K562 (cell line): Measurements from ENCODE around the gene NDUFS8. TPM values are rescaled to one million over a fixed set of nuclear protein-coding genes. Genes with fewer than 3 reads are reported as not detected.
A peak's percentile ranks its signal among the peaks of the same experiment; 100 is the strongest.

ENCODE experiments used
- ATAC-seq: fragments of 200-7000 bp; cut with Tn5 transposase; 3 replicates; pipeline ENCODE4 v1.9.1; 2020; ENCODE audit warnings: moderate library complexity
- Bru-seq: library from RNA; stranded (reverse); fragments of 400-500 nt; gene quantifications from one replicate; lab custom pipeline; 2021; lab: Mats Ljungman, UMichigan
- BruChase-seq, 2 experiments: library from RNA; stranded (reverse); fragments of 400-500 nt; gene quantifications; one replicate each; lab custom pipeline; 2021; lab: Mats Ljungman, UMichigan
- BruUV-seq: library from RNA; stranded (reverse); fragments of 400-500 nt; replicated peaks from 2 replicates; lab custom pipeline; 2021; lab: Mats Ljungman, UMichigan
- CTCF ChIA-PET: fragments of 300-600 bp; formaldehyde crosslinking; extraction: SDS; loops from one replicate; lab custom pipeline; 2021; ENCODE audit warnings: low intra/inter-chr PET ratio; lab: Yijun Ruan, JAX
- POLR2A ChIA-PET: fragments of 300-600, 350-650 bp; sonication (Branson Sonifier 250); formaldehyde crosslinking; extraction: SDS; loops from one replicate; lab custom pipeline; 2021; ENCODE audit warnings: antibody characterized with exemption, inconsistent platforms; lab: Yijun Ruan, JAX
- DNase-seq, 4 experiments: peaks; one replicate each; pipeline versions ENCODE4 v3.0.0 to v3.0.0-alpha.2; 2011 to 2018; ENCODE audit warnings: low spot score in 3 of 4, mixed read lengths in 3 of 4; ENCODE audit errors: extremely low read depth in 1 of 4
- FAIRE-seq: peaks from 2 replicates; lab custom pipeline; 2011; peaks lifted over from hg19 to GRCh38; lab: Jason Lieb, UNC
- H2AFZ ChIP-seq: 2 replicates; pipeline ENCODE4 v1.6.0; 2011; ENCODE audit warnings: low read depth, low read length, control low read depth, inconsistent platforms
- H3K27ac ChIP-seq: fragments of 200-600 bp; 3 replicates; pipeline ENCODE4 v1.8.0; 2011; ENCODE audit warnings: low read depth, mild to moderate bottlenecking, control low read depth, inconsistent platforms, low read length, moderate library complexity, mixed read lengths; ENCODE audit errors: extremely low read depth
- H3K27me3 ChIP-seq, 2 experiments: fragments of 300-600 bp in 1 of 2; 2 replicates in 1 of 2; 3 replicates in 1 of 2; pipeline versions ENCODE4 v1.6.0 to v1.8.0; 2011; ENCODE audit warnings: inconsistent platforms in 2 of 2, low read length in 2 of 2, mild to moderate bottlenecking in 1 of 2, mixed read lengths in 1 of 2, moderate library complexity in 1 of 2; ENCODE audit not compliant: control insufficient read depth in 2 of 2, insufficient read depth in 2 of 2
- H3K36me3 ChIP-seq: fragments of 300-600 bp; 3 replicates; pipeline ENCODE4 v1.8.0; 2011; ENCODE audit warnings: mild to moderate bottlenecking, low read length, inconsistent platforms; ENCODE audit not compliant: control insufficient read depth, insufficient read depth
- H3K4me1 ChIP-seq, 2 experiments: fragments of 200-600 bp in 1 of 2; replicated peaks in 1 of 2; 2 replicates in 1 of 2; 3 replicates in 1 of 2; pipeline versions ENCODE4 v1.5.1 to v1.8.0; 2011; ENCODE audit warnings: inconsistent platforms in 2 of 2, low read length in 2 of 2, mild to moderate bottlenecking in 1 of 2, mixed read lengths in 1 of 2, moderate library complexity in 1 of 2; ENCODE audit not compliant: control insufficient read depth in 2 of 2, insufficient read depth in 2 of 2
- H3K4me2 ChIP-seq: 2 replicates; pipeline ENCODE4 v1.6.1; 2011; ENCODE audit warnings: low read length, control low read depth, inconsistent platforms, mixed read lengths; ENCODE audit not compliant: insufficient read depth
- H3K4me3 ChIP-seq: fragments of 200-600 bp; sonication (generic), shearing (Covaris generic); 2 replicates; pipeline ENCODE4 v1.5.1; 2016; ENCODE audit warnings: control low read depth, inconsistent platforms
- H3K79me2 ChIP-seq: fragments of 200-600 bp; 3 replicates; pipeline ENCODE4 v1.8.0; 2011; ENCODE audit warnings: low read length, inconsistent platforms; ENCODE audit not compliant: control insufficient read depth, insufficient read depth
- H3K9ac ChIP-seq, 2 experiments: 2 replicates each; pipeline versions ENCODE4 v1.6.0 to v1.6.1; 2011; ENCODE audit warnings: low read depth in 2 of 2, low read length in 2 of 2, control low read depth in 1 of 2, inconsistent platforms in 1 of 2, mild to moderate bottlenecking in 1 of 2, mixed read lengths in 1 of 2; ENCODE audit not compliant: insufficient read depth in 1 of 2
- H3K9me1 ChIP-seq: one replicate; pipeline ENCODE4 v1.6.0; 2011; ENCODE audit warnings: inconsistent platforms, mild to moderate bottlenecking, low read length, moderate library complexity; ENCODE audit not compliant: control insufficient read depth, insufficient read depth
- H3K9me3 ChIP-seq: replicated peaks from 2 replicates; pipeline ENCODE4 v1.5.1; 2011; ENCODE audit warnings: low read depth, low read length, inconsistent platforms; ENCODE audit not compliant: control insufficient read depth, insufficient read depth
- H4K20me1 ChIP-seq: replicated peaks from 2 replicates; pipeline ENCODE4 v1.6.1; 2011; ENCODE audit warnings: low read length, inconsistent platforms, mixed read lengths; ENCODE audit not compliant: control insufficient read depth, insufficient read depth
- CEBPG ChIP-seq, 3 experiments: fragments of 200-800 bp in 1 of 3; sonication (Bioruptor generic) in 1 of 3; sonication (generic) in 1 of 3; formaldehyde crosslinking in 1 of 3; IDR thresholded peaks in 2 of 3; conservative IDR thresholded peaks in 1 of 3; 2 replicates each; pipeline versions ENCODE4 v1.6.1 to v1.8.0; 2016 to 2022; ENCODE audit warnings: missing compliant biosample characterization in 2 of 3, missing genetic modification characterization in 2 of 3, mild to moderate bottlenecking in 1 of 3, missing genetic modification reagents in 1 of 3
- GABPA ChIP-seq: fragments of 200-800 bp; sonication (Bioruptor generic); conservative IDR thresholded peaks from 2 replicates; pipeline ENCODE4 v1.6.1; 2016; ENCODE audit warnings: low read depth, missing genetic modification characterization, missing compliant biosample characterization
- HINFP ChIP-seq: fragments of 450-650 bp; conservative IDR thresholded peaks from 2 replicates; pipeline ENCODE4 v1.6.1; 2016; ENCODE audit warnings: missing genetic modification characterization, low read depth, mild to moderate bottlenecking, control low read depth, missing compliant biosample characterization
- HMBOX1 ChIP-seq: sonication (generic); IDR thresholded peaks from 2 replicates; pipeline ENCODE4 v1.6.1; 2016
- OTX1 ChIP-seq: fragments of 450-650 bp; formaldehyde crosslinking; IDR thresholded peaks from 2 replicates; pipeline ENCODE4 v1.4.0; 2022; ENCODE audit warnings: mild to moderate bottlenecking
- PYGO2 ChIP-seq: fragments of 450-650 bp; IDR thresholded peaks from 2 replicates; pipeline ENCODE4 v1.6.1; 2016; ENCODE audit warnings: mild to moderate bottlenecking, missing genetic modification characterization, moderate library complexity, missing compliant biosample characterization
- RB1 ChIP-seq: fragments of 450-650 bp; IDR thresholded peaks from 2 replicates; pipeline ENCODE4 v1.6.1; 2017; ENCODE audit warnings: low read depth, mild to moderate bottlenecking
- RCOR1 ChIP-seq, 2 experiments: IDR thresholded peaks; 2 replicates each; pipeline ENCODE4 v1.6.1; 2012; ENCODE audit warnings: low read depth in 2 of 2, low read length in 2 of 2, borderline replicate concordance in 1 of 2, improper control_type of control experiment in 1 of 2
- TAF15 ChIP-seq: fragments of 200-400 bp; formaldehyde crosslinking; IDR thresholded peaks from 2 replicates; pipeline ENCODE4 v1.6.1; 2017; ENCODE audit warnings: mild to moderate bottlenecking, low read depth, low read length, moderate library complexity
- ZNF121 ChIP-seq: sonication (generic); formaldehyde crosslinking; conservative IDR thresholded peaks from 2 replicates; pipeline ENCODE4 v1.8.0; 2022; ENCODE audit warnings: missing genetic modification reagents
- ZNF253 ChIP-seq: fragments of 250-450 bp; sonication (Bioruptor Pico); conservative IDR thresholded peaks from 2 replicates; pipeline ENCODE4 v1.6.1; 2021; ENCODE audit warnings: mild to moderate bottlenecking
- ZNF586 ChIP-seq: fragments of 450-650 bp; formaldehyde crosslinking; conservative IDR thresholded peaks from 2 replicates; pipeline ENCODE4 v1.4.0; 2020; ENCODE audit warnings: mild to moderate bottlenecking, moderate library complexity
- WGBS: fragments of 100-300 bp; shearing (Covaris generic); methylation state at CpG from one replicate; pipeline ENCODE4 v1.1.6; 2016; ENCODE audit warnings: low coverage, mixed read lengths; ENCODE audit not compliant: insufficient coverage; ENCODE audit errors: missing lambda C conversion rate; 5-methylcytosine and 5-hydroxymethylcytosine counted together
- in situ Hi-C: fragments of 300-500 bp; cut with MboI; formaldehyde crosslinking; loops from 4 replicates; pipeline ENCODE4 v1.15.0; 2018; ENCODE audit warnings: inconsistent platforms, mixed read lengths
- intact Hi-C: fragments of 100-400 bp; cut with micrococcal nuclease; formaldehyde crosslinking; loops from 2 replicates; pipeline ENCODE4 v1.14.2; 2022
- long read RNA-seq, 3 experiments: library from polyadenylated mRNA in 2 of 3; library from RNA in 1 of 3; unstranded in 2 of 3; stranded (forward) in 1 of 3; transcript quantifications; one replicate each; pipeline ENCODE4 v2.0.0, GENCODE V29; 2019 to 2022
- polyA minus RNA-seq, 3 experiments: library from RNA; depleted of rRNA, polyadenylated mRNA; stranded (reverse); fragments of >200 nt; gene quantifications; 2 replicates each; pipeline ENCODE4 v1.2.3, GENCODE V29; 2011
- polyA plus RNA-seq, 8 experiments: library from polyadenylated mRNA; depleted of rRNA in 4 of 8; stranded (reverse) in 5 of 8; unstranded in 3 of 8; fragments of >200 nt; fragmentation: Nextera tagmentation in 2 of 8; fragmentation: Illumina TruSeq in 1 of 8; extraction: Ambion mirVana in 2 of 8; extraction: Trizol in 1 of 8; gene quantifications; 2 replicates each; pipeline versions ENCODE4 v1.2.1 to v1.2.3, GENCODE V29; 2011 to 2014; ENCODE audit warnings: inconsistent platforms in 1 of 8, missing spikeins in 1 of 8
- total RNA-seq, 7 experiments: library from RNA; depleted of rRNA in 6 of 7; stranded (reverse); fragments of >200 nt in 6 of 7; fragmentation: Illumina TruSeq in 2 of 7; extraction: Trizol in 2 of 7; gene quantifications; 2 replicates each; pipeline versions ENCODE4 v1.2.1 to v1.2.3, GENCODE V29; 2011 to 2021; ENCODE audit warnings: low replicate concordance in 1 of 7

Gene NDUFS8
- total RNA-seq (2011; cell fraction: chromatin; rRNA removed; ENCODE audit: low replicate concordance): 41.2 and 158 TPM in 2 replicates
- total RNA-seq (2011; cell fraction: nucleolus; rRNA removed): 168 and 170 TPM in 2 replicates
- 99.4 and 102 TPM in 2 replicates for total RNA-seq (2011; cell fraction: nucleoplasm; rRNA removed)
- total RNA-seq (2014; rRNA removed): 351 and 419 TPM in 2 replicates
- 60.0 and 91.3 TPM in 2 replicates for total RNA-seq (2014; rRNA removed; fragmentation: Illumina TruSeq; extraction: Trizol)
- 146 and 150 TPM in 2 replicates for total RNA-seq (2015; rRNA removed; fragmentation: Illumina TruSeq; extraction: Trizol)
- 271 and 294 TPM in 2 replicates for total RNA-seq (2021)
- 67.2 and 68.7 TPM in 2 replicates for polyA plus RNA-seq (2011; rRNA removed)
- polyA plus RNA-seq (2011; cell fraction: cytosol; rRNA removed): 181 and 505 TPM in 2 replicates
- polyA plus RNA-seq (2011; cell fraction: nucleus; rRNA removed): 116 and 178 TPM in 2 replicates
- 247 and 317 TPM in 2 replicates for polyA plus RNA-seq (2012)
- polyA plus RNA-seq (2014; fragmentation: Illumina TruSeq; extraction: Trizol): 101 and 156 TPM in 2 replicates
- 10 to 100 TPM; 36.5 to 65.1 TPM for polyA plus RNA-seq (2014; fragmentation: Nextera tagmentation; extraction: Ambion mirVana)
- 241 and 257 TPM in 2 replicates for polyA plus RNA-seq (2014; rRNA removed)
- polyA minus RNA-seq (2011; rRNA and poly(A)+ RNA removed): 28.2 and 47.3 TPM in 2 replicates
- 128 and 135 TPM in 2 replicates for polyA minus RNA-seq (2011; cell fraction: cytosol; rRNA and poly(A)+ RNA removed)
- polyA minus RNA-seq (2011; cell fraction: nucleus; rRNA and poly(A)+ RNA removed): 55.5 and 65.1 TPM in 2 replicates
- Bru-seq, nascent RNA: percentile 83 among the genes with signal in this experiment
- percentile 73 among the genes with signal in this experiment for BruChase-seq, experiment 1, labeled RNA remaining after a 2-hour chase
- percentile 74 among the genes with signal in this experiment for BruChase-seq, experiment 2, labeled RNA remaining after a 6-hour chase
- long read RNA-seq, experiment 1, transcript NDUFS8-213 (2 exons, 536 nt): minor isoform, 8 of 471 reads
- long read RNA-seq, experiment 1, transcript NDUFS8-201 (7 exons, 791 nt): major isoform, 245 of 471 reads
- long read RNA-seq, experiment 1, partial matches to known transcripts: 192 of 471 reads
- long read RNA-seq, experiment 1, other reads (novel, unspliced or antisense): 20 of 471 reads
- long read RNA-seq, experiment 2, partial matches to known transcripts: 95 of 260 reads
- long read RNA-seq, experiment 2, other reads (novel, unspliced or antisense): 162 of 260 reads
- long read RNA-seq, experiment 3, transcript NDUFS8-201 (7 exons, 791 nt): major isoform, 298 of 362 reads
- long read RNA-seq, experiment 3, partial matches to known transcripts: 28 of 362 reads
- long read RNA-seq, experiment 3, other reads (novel, unspliced or antisense): 32 of 362 reads

DNA sequence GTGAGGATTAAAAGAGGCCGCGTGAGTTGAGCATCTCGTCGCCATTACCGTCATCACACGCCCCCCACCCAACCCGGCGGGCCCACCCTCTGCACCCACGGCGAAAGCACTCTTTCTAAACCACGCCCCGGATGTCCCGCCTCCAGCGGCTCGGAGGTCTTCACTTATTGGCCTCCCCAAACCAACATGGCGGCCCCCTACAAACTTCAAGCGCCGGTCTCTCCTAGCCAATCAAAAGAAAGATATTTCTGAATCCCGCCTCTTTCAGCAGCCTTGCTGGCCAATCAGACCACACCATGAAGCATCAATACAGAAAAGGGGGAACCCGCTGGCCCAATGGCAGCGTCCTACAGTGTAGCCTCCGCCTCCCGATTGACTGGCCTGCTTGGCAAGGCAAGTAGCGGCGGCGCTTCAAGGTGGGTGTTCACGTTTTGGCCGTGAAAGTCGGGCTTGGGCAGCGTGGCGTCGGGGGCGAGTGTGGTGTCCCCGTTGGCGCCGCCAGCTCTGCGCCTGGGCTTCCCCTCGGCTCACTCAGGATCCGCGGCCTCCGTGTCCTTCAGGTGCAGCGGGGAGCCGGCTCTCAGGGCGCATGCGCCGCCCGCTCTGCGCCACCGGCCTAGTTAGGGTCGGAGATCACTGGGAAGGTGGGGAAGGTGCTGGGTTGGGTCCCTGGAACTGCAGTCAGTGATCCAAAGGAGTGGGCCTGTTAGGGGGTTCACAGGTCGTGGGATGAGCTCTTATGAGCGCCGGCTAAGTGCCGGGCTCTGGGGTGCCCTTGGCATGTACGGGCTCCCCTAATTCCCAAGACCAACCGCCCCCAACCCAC lies at the start of gene NDUFS8:
TSS of gene NDUFS8 (plus strand) at position 364 of the 826 bp plus-strand sequence. CDS start 1,471 bp downstream, outside the sequence.
- ChIA-PET CTCF (interaction anchor here (0.6 kb wide), 1 partner anchor 75 kb away, joined by 4 read pairs; no protein-coding TSS in a partner anchor), POLR2A (interaction anchor here (0.6 to 2.3 kb wide), 5 partner anchors 8 to 1367 kb away, joined by 3 to 10 read pairs (median 4); partner anchors contain the start of gene TCIRG1)
- H3K9me1 ChIP-seq: no peaks in the 10 kb centered on the region
- in situ Hi-C loops (no loop called here), intact Hi-C loops (no loop called here)
- H3K4me1 ChIP-seq: peaks cover 14 to 57% of the 10 kb centered on the region in 2 experiments; a peak in 4 of 5 replicates
- no peaks in the 10 kb centered on the region; the same call in 1 of the 2 replicates for H4K20me1 ChIP-seq
- H3K79me2 ChIP-seq: peaks cover 25% of the 10 kb centered on the region
- no TSS peak for BruUV-seq
- FAIRE-seq: peak; percentile 100
- no peaks in the 10 kb centered on the region for H3K27me3 ChIP-seq
- H3K4me3 ChIP-seq: peak within 1 kb of the TSS; percentile 71
- ATAC-seq: peak; percentile 98
- H3K36me3 ChIP-seq: peaks cover 31% of the 10 kb centered on the region; the same call in 2 of the 3 replicates
- H3K9me3 ChIP-seq: no peaks in the 10 kb centered on the region
- peak within 1 kb of the TSS; percentile 88 for H3K27ac ChIP-seq
- peak; percentile 99 to 100 (median 99) for DNase-seq
- H3K9ac ChIP-seq: peak within 1 kb of the TSS; percentile 98 to 99
- WGBS: under 1% methylated on average over 47 of the region's 56 CpGs
- peak within 1 kb of the TSS; percentile 92 for H2AFZ ChIP-seq
- H3K4me2 ChIP-seq: peak within 1 kb of the TSS; percentile 95
- TF ChIP-seq ZNF121 (no peak), CEBPG (CRISPR knock-in tag; IDR thresholded peaks at IDR 0.05) (no peak), CEBPG (tag; conservative IDR thresholded peaks at IDR 0.05 in 1 of 2, IDR thresholded peaks at IDR 0.05 in 1 of 2) (no peak), RB1 (0 out of 2 replicates have a peak, but pooled peaks have one; percentile 68), GABPA (tag) (peak; percentile 94), PYGO2 (tag) (no peak), RCOR1 (IDR thresholded peaks at IDR 0.05; ENCODE audit: borderline replicate concordance in 1 of 2, low read depth in 2 of 2, low read length in 2 of 2) (peak in 1 of 2 experiments; percentile 38; a peak in 1 of 4 replicates), ZNF586 (CRISPR knock-in tag) (no peak), OTX1 (no peak), TAF15 (no peak), HMBOX1 (no peak), HINFP (tag) (no peak), ZNF253 (no peak)
